HUDEP-2 (cell line): ENCODE data around the gene CDC42EP3.

Experiments used
- DNase-seq, 76 experiments: peaks; one replicate each; lab custom pipeline; 2025; ENCODE audit not compliant: unreplicated experiment in 76 of 76; lab: John Stamatoyannopoulos, UW

Gene CDC42EP3

DNA sequence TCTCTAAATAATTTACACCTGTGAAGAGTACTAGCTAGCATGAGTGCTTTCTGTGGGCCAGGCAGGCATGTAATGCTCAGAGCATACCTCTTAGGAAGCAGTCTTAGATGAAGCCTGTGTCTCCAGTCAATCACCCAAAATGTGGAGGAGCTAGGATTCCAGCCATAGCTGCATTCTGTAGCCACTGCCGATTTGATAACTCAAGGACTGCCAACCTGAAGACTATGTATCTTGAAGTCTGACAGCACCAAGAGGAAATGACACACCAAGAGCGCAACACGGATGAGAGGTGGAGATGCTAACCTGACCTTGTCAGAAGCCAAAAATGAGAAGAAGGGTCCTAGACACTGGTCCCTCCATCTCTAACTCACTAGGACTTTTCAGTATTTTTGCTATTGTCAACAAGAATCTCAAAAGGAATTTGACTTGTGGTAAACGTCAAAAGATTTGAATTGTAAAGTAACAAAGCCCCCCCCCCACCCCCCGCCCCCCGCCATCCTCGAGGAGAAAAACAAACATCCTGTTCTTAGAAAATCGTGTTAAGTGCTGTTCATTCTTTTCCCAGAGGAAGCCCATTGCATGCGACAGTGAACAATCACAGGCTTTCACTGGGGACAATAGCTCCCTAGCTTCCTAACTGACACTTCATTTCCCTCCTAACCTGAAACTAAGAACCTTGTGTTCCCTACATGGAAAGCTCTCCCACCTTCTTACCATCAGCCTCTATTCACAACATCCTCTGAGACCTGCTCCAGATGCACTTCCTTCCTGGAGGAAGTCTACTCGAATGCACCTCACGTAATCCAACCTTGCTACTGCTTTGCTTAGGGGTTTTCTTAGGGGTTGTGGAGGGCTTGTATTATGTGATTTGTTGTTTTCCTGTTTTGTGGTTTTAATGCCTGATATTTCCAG lies 14.7 kb downstream of the CDC42EP3 start:
- DNase-seq = no peak

GRCh38 chr2:37654932-37655841 lies 16.3 kb downstream of the CDC42EP3 start:
- DNase-seq = peak in 10 of 76 experiments; percentile 5 to 27 (median 12)

DNA sequence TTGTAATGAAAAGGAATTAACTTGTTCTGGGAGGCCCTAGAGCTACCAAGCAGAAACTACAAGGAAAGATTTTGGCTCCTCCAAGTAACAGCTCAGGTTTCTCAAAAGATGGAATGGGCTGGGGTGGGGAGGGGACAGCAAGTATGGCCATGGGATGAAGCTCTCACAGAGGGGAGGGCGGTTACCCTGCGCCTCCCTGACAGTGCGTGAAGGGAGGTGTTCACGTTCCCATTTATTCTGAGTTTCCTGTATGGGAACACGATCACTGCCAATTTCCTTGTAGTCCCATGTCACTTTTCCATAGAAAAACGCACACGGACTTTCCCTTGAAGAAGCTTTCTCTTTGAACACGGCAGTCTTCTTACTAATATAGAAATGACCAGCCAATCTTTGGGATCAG lies 17.0 kb downstream of the CDC42EP3 start:
- no peak for DNase-seq

DNA sequence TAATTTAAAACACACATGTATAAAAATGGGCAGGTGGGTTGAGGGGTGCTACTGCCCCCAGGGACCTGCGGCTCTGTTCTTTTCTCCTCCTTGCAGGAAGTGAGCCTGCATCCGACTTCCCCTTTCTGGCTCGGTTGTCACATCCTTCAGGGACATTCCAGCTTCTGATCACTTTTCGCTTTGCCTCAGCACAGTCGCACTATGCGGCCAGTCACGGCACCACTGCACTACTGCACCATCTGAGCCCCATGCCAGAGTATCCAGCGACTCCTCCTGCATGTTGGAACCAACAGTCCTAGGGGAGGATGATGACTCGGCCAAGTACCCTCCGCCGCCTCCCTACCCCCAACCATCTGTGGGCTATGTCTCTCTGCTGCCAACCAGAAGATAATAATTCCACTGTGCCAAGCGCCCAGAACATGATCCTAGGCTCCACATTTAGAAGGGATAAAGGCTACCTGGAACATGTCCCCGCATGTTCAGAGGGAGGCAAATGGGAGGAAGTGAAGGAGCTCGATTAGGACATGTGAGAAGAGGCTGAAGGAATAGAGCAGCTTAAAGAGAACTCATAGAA lies 17.6 kb downstream of the CDC42EP3 start:
- no peak for DNase-seq

GRCh38 chr2:37653093-37653492 lies 18.3 kb downstream of the CDC42EP3 start:
- DNase-seq = no peak

DNA sequence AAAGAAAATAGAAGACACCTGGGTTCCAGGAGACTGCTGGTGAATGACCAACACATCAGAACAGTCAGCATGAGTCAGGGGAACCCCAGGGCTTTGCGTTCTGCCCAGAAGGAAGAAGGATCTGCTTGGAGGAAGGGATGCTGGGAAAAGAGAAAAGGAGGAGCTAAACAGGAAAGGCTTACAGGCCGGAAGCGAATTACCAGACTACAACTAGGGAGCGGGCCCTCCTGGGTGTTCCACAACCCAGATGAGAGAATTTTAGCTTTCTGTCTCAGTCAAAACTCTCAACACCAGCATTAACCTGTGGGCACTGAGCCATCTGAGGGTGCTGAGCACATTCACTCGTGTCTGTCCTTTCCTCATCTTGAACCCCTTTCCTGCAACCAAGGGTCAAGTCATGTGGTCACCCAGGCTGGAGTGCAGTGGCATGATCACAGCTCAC lies 19.2 kb downstream of the CDC42EP3 start:
- no peak for DNase-seq

DNA sequence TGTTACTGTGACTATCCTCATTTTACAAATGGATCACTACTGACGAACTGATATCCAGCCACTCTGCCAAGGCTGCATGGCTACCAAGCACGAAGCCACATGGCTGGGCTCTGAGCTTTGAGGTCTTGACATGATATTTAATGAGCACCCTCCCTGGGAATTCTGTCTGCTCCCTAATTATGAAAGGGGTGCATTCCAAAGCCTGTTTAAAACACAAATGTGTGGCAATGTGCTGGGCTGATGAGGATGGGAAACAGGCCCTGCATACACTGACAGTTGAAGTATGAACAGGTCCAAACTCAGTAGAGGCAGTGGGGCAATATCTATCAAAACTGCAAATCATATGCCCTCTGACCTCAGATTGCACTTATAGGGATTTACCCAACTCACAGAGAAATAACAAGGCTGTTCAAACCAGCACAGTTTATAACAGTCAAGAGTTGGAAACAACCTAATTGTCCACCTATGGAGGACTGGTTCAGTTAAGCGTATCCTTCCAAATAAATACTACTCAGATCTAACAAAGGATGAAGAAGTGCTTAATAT lies 20.8 kb downstream of the CDC42EP3 start:
- DNase-seq = no peak

DNA sequence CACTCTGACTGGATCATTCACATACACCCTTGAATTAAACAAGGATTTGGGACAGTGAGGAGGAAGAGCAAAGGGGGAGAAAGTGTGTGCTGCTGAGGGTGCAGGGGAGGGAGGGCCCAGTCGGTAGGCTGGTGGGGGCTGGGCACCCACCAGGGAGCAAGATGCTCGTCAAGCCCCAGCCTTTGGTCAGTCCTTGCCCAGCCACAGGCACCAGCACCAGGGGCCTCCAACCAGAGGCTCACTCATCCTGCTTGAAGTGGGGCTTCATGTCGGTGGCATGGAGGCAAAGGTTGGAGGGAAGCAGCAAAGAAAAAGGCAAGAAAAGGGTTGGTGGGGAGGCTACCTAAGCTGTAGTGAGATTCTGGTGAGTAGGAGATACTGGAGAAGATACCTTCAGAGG lies 21.9 kb downstream of the CDC42EP3 start:
- DNase-seq = no peak

DNA sequence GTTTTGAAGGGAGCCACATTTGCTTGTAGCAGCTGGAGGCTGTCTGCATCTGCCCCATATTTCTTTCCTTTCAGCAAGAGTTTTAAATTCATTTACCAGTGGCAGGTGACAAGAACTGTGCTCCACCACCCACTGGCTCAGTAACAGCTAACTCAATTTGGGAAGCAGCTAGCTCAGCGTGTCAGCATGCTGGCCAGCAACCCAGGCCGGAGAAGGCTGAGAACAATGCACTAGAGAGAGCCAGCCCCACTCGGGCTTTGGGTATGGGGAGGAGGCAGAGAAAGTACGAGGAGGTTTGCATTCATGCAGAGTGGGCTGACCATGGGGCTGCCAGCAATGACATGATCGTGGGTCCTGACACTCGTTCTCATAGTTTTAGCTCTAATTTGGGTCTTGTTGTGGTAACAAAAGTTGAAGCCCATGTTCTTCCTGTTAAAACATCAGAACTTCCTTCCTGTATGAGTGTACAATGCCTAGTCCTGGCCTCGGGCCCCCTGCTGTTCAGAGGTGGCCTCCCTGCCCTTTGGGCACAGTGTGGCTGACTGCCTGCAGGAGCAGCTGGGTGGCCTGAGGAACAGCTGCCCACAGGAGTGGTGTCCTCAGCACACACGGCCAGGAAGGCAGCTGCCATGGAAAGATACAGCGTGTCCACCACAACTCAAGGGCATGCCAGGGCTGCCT lies 23.0 kb downstream of the CDC42EP3 start:
- no peak for DNase-seq

- DNase-seq = no peak
Observed at GRCh38 chr2:37647971-37648330, 23.5 kb downstream of the CDC42EP3 start.

DNA sequence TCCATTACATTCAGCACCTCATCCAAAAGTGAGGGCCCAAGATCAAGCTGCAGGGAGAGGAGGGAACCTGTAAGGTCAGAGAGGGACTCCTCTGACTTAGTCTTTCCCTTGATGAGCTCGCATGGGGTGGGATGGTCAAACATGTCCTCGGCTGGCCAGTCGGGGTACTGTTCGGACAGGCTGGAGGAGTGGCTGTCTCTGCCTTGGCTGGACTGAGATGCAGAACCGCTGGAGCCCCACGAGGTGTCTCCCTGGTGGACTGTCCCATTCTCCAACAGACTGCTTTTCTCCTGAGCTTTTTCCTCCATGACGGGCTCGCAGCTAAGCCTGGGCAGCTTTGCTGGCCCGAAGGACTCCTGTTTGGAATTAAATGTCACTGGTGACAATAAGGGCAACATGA lies 25.6 kb downstream of the CDC42EP3 start:
- no peak for DNase-seq

DNA sequence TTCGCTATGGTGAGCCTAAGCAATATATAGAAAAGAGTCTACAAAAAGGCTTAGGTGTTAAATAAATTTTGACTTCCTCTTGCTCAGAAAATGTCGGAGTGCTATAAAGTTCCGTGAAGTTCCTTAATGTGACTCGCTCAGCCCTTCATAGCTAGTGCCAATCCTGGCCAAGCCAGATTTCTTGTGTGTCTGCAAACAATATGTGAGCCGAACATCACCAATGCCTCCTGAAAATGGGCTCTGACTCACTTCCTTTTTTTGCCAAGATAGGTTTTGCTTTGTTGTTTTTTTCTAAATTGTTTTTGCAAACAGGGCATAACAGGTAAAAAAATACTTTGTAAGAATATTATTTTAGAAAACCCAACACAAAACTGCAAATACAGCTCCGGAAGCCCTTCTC lies 26.1 kb downstream of the CDC42EP3 start:
- DNase-seq = no peak

GRCh38 chr2:37644191-37644590 lies 27.3 kb downstream of the CDC42EP3 start:
- no peak for DNase-seq

GRCh38 chr2:37643730-37644078 lies 27.7 kb downstream of the CDC42EP3 start:
- no peak for DNase-seq

GRCh38 chr2:37642907-37643729 lies 28.3 kb downstream of the CDC42EP3 start:
- DNase-seq = no peak

GRCh38 chr2:37641582-37642171 lies 29.8 kb downstream of the CDC42EP3 start:
- no peak for DNase-seq

DNA sequence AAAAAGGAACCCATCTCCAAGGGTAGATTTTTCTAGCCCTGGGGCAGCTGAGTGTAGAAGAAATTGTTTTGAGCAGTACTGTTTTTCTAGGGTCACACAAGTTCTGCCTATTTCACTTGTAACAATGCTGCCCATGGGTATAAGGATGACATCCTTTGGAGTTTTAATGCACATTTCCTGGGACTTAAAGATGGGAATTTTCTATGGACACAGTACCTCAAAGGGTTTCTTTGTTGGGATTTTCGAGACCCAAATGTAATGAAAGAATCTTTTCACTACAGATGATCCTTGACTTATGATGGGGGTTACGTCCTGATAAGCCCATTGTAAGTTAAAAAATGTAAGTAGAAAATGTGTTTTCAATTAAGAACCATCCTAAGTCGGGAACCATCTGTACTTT lies 31.8 kb downstream of the CDC42EP3 start:
- no peak for DNase-seq

DNA sequence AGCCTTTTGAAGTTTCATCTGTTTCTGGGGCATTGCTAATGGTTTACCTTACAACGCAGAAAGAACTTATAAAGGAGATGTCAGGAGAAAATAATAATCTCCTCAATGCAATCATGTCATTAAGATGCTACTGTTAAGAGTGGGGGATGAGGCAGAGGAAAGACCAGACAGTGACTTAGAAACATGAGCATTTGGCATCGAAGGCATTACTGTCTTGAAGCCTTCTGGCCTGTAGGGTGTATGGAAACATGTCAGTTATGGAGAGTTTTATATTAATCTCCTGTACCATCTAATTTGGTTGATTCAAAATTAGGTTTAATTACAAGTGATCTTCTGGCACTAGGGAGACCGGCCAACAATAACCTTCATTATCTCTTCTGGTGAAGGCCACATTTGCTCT lies 32.5 kb downstream of the CDC42EP3 start:
- DNase-seq = no peak

DNA sequence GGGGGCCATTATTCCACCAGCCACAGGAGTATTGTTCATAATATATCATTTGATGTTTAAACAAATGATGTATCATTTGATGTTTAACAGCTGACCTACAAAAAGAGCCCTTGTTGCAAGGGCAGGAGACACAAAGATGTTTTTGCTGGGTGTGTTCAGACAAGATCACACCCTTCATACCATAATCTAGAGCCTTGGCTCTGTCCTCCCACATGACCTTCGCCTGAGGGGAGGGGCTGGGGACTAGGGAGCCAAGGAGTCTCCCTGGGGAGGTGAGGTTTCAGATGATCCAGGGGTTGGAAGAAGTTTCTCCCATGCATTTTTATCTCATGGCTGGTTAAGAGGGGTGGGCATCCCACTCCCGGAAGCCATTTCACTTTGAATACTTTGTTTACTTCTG lies 33.5 kb downstream of the CDC42EP3 start:
- DNase-seq = no peak
